MM.1S (cell line): ENCODE measurements around the gene PFN2.

Source experiments
- CTCF ChIP-seq: fragments of 300-600 bp; sonication (generic); IDR thresholded peaks from 2 replicates; pipeline ENCODE4 v1.5.1; 2016; ENCODE audit warnings: antibody characterized with exemption, low read length, mixed read lengths
- EZH2 ChIP-seq: fragments of 300-600 bp; sonication (generic); optimal IDR thresholded peaks from 2 replicates; pipeline ENCODE3; 2017; ENCODE audit warnings: low read depth, mild to moderate bottlenecking, antibody characterized with exemption, low read length, mixed read lengths
- EZH2phosphoT487 ChIP-seq: fragments of 300-600 bp; sonication (generic); IDR thresholded peaks from 2 replicates; pipeline ENCODE4 v1.6.1; 2018; ENCODE audit warnings: antibody characterized with exemption, low read length

- TF ChIP-seq CTCF (no peak), EZH2 (no peak), EZH2phosphoT487 (no peak)
Measured at GRCh38 chr3:149968216-149968615, 2.5 kb downstream of the PFN2 start.
